ENCODE results near the gene MRPS22. TPM values are rescaled to one million over a fixed set of nuclear protein-coding genes. Genes with fewer than 3 reads are reported as not detected.
"Not testable (repeated sequence)": the region's sequence is repeated elsewhere in the genome, so short reads cannot be mapped to it uniquely, and the experiment has no call there.

The MRPS22 gene
- total RNA-seq, 4 donors from 2014 or later: 40.1 to 60.9 (median 48.6) TPM

- H3K27ac ChIP-seq: no peak overlapping the region
- intact Hi-C loops (cut with DNase I): no loop called here
- no peak overlapping the region for H3K4me3 ChIP-seq (replicated peaks in 1 of 3)
- no peaks in the 10 kb centered on the region for H3K9me3 ChIP-seq
- H3K36me3 ChIP-seq: peaks cover 78% of the 10 kb centered on the region in 2 donors
- no peak for DNase-seq
- 93 to 98% methylated on average over 1 of the region's 1 CpG for WGBS, 2 donors
- H3K4me1 ChIP-seq: peaks cover 1 to 2% of the 10 kb centered on the region in 2 donors
- H3K27me3 ChIP-seq: no peaks in the 10 kb centered on the region
- no peak for TF ChIP-seq POLR2A (IDR thresholded peaks at IDR 0.05)
These were observed 20.7 kb downstream of the MRPS22 start for GRCh38 chr3:139364549-139364948.

DNA sequence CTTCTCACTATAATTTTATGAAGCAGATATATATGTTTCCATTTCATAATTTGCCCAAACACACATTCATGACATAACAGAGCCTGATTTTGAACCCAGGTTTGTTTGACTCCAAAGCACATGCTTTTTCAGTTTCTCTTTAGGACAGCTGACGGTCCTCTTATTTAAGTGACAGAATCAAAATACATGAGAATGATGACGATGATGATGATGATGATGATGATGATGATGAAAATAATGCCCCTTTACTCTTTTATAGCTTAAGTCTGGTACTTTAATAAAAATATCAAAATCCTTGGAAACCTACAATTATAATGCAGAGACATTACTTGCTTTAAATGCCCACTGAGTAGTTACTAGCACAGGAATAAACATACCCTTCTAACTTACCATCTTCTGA lies 30.3 kb downstream of the MRPS22 start:
- H3K36me3 ChIP-seq: peaks cover 70 to 86% of the 10 kb centered on the region in 2 donors
- WGBS, 2 donors: 81 to 90% methylated on average over 2 of the region's 2 CpGs
- intact Hi-C loops (cut with DNase I): no loop called here
- TF ChIP-seq POLR2A (IDR thresholded peaks at IDR 0.05) (no peak), CTCF (IDR thresholded peaks at IDR 0.05) (no peak)
- no peaks in the 10 kb centered on the region for H3K9me3 ChIP-seq
- H3K4me3 ChIP-seq (replicated peaks in 1 of 3): no peak overlapping the region
- no peaks in the 10 kb centered on the region for H3K4me1 ChIP-seq
- no peak for DNase-seq
- H3K27ac ChIP-seq: no peak overlapping the region
- no peaks in the 10 kb centered on the region for H3K27me3 ChIP-seq

DNA sequence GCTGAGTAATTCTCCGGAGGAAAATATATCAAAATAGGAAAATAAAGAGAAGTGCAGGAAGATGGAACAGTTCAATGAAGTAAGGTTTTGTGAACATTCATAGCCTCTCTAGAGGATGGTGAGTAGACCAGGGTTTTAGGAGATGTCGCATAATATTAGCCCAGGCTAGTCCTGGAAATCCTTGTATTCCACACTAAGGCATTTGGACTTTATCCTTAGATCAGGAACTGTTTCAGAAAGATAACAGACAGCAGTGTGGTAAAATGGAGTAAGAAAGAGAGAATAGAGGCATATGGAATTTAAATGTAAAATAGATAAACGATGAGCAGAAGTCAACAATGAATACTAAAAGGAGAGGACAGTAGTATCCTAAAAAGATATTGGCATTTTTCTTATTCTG lies 33.6 kb downstream of the MRPS22 start:
- H3K27me3 ChIP-seq: no peaks in the 10 kb centered on the region
- intact Hi-C loops (cut with DNase I): no loop called here
- TF ChIP-seq POLR2A (IDR thresholded peaks at IDR 0.05) (no peak), CTCF (IDR thresholded peaks at IDR 0.05) (no peak)
- H3K9me3 ChIP-seq: no peaks in the 10 kb centered on the region
- H3K4me1 ChIP-seq: no peaks in the 10 kb centered on the region
- peaks cover 39 to 65% of the 10 kb centered on the region in 2 donors for H3K36me3 ChIP-seq
- no peak overlapping the region for H3K27ac ChIP-seq
- no peak overlapping the region for H3K4me3 ChIP-seq (replicated peaks in 1 of 3)
- DNase-seq: no peak
- 94 to 97% methylated on average over 3 of the region's 3 CpGs for WGBS, 2 donors

DNA sequence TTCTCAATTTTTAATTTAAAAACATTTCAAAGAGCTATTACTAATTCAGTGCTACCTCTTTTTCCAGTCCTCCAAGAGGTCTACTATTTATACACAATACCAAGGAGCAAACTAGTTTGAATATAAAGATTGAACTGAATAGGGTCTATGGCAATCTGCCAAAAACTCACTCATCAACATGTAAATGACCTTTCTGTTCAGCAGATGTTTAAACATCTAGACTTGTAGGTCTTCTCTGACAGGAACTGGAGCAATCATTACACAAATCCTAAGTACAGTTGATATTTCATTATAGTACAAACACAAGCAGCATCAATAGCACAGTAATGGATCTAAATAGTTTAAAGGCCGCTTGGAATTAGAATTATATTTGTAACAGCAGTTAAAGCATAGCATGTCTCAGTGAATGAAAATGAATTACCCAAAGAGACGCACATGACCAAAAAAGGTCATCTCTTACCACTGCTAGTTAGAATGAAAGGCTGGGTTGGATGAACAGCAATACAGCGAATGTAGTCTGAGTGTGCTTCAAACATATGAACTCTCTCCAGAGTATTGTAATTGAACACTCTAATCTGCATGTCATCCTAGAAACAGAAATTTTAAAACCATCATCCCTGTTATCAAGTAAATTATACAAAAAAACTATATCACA lies 34.9 kb downstream of the MRPS22 start:
- TF ChIP-seq CTCF (IDR thresholded peaks at IDR 0.05) (no peak), POLR2A (IDR thresholded peaks at IDR 0.05) (no peak)
- Histone ChIP-seq H3K27ac (no peak overlapping the region), H3K9me3 (no peaks in the 10 kb centered on the region), H3K27me3 (no peaks in the 10 kb centered on the region), H3K4me1 (no peaks in the 10 kb centered on the region), H3K36me3 (peaks cover 26 to 61% of the 10 kb centered on the region in 2 donors), H3K4me3 (replicated peaks in 1 of 3) (no peak overlapping the region)
- no peak for DNase-seq
- 97 to 99% methylated on average over 3 of the region's 3 CpGs for WGBS, 2 donors
- intact Hi-C loops (cut with DNase I): no loop called here

DNA sequence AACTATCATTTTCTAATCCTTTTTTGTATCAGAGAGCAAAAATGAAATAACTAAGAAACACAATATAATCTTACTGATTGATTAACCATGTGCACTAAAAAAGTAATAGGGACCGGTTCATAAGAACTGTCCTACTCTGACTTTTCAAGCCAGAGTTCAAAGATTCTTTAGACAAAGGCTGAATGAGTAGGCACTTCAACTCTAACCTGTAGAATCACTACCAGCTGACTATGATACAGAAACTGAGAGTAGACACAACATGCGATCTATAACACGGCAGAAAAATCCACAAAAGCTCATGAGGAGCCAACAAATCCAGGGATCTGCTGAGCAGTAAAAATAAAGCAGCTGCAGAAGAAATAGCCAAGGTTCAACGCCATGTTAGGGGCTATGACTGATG lies 36.8 kb downstream of the MRPS22 start:
- TF ChIP-seq POLR2A (IDR thresholded peaks at IDR 0.05) (no peak), CTCF (IDR thresholded peaks at IDR 0.05) (no peak)
- intact Hi-C loops (cut with DNase I): no loop called here
- H3K27ac ChIP-seq: no peak overlapping the region
- no peaks in the 10 kb centered on the region for H3K4me1 ChIP-seq
- no peaks in the 10 kb centered on the region for H3K9me3 ChIP-seq
- H3K27me3 ChIP-seq: no peaks in the 10 kb centered on the region
- DNase-seq: no peak
- H3K36me3 ChIP-seq: peaks cover 14 to 42% of the 10 kb centered on the region in 2 donors
- WGBS, 2 donors: 93 to 95% methylated on average over 4 of the region's 4 CpGs
- no peak overlapping the region for H3K4me3 ChIP-seq (replicated peaks in 1 of 3)

GRCh38 chr3:139382291-139382690 lies 38.5 kb downstream of the MRPS22 start:
- H3K36me3 ChIP-seq: peaks cover 9 to 31% of the 10 kb centered on the region in 2 donors
- 63 to 95% methylated on average over 2 of the region's 2 CpGs for WGBS, 2 donors

More at GRCh38 chr3:139382291-139382690, 38.5 kb downstream of the MRPS22 start:
- intact Hi-C loops (cut with DNase I); H3K4me1 ChIP-seq; H3K27ac ChIP-seq; DNase-seq; H3K27me3 ChIP-seq; H3K9me3 ChIP-seq; H3K4me3 ChIP-seq (replicated peaks in 1 of 3): not testable (repeated sequence)

All from thyroid gland (tissue), 4 donors.